Measurements from ENCODE around the gene PACS2. TPM values are rescaled to one million over a fixed set of nuclear protein-coding genes. Genes with fewer than 3 reads are reported as not detected.

PACS2 gene
- total RNA-seq, 1 donor from 2014 or later = 22.5 TPM

DNA sequence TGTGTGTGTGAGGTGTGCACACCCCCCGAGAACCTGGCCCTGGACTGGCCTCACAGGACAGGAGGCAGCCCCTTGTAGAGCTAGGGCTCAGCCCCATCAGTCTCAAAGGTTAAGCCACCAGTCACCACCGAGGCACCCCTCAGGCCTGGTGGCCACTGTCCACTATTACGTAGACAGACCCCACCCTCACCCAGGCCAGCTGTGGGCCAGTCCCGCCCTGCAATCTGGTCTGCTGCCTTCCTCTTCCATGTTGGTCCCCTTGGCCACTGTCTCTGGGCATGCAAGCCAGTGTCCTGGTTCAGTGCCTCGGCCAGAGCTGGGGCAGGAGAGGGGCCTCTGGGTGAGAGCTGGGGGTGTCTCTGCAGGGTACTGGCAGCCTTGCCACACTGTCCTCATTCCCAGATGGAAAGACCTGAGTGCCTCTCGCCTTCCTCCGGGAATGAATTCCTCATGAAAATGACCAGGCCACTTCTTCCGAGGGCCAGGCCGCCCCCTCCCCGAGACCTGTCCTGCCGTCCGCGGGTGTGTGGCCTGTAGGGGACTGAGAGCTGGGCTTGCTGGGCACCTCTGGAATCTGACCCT, 82.9 kb downstream of the PACS2 start:
- Mint-ChIP-seq H3K4me3 (peak overlapping the region; percentile 84), H3K9me3 (peaks cover 26% of the 10 kb centered on the region), H3K36me3 (peaks cover 24% of the 10 kb centered on the region), H3K27ac (peak overlapping the region; percentile 87), H3K27me3 (ENCODE audit: insufficient read depth, low read depth) (no peaks in the 10 kb centered on the region), H3K4me1 (peaks cover 10% of the 10 kb centered on the region)
- H2AFZ ChIP-seq (replicated peaks) = peak overlapping the region; percentile 89
- H3K9me3 ChIP-seq (ENCODE audit: low read depth) = peaks cover 4% of the 10 kb centered on the region
- peaks cover 7% of the 10 kb centered on the region for H3K36me3 ChIP-seq
- TF ChIP-seq, protein P1, sequence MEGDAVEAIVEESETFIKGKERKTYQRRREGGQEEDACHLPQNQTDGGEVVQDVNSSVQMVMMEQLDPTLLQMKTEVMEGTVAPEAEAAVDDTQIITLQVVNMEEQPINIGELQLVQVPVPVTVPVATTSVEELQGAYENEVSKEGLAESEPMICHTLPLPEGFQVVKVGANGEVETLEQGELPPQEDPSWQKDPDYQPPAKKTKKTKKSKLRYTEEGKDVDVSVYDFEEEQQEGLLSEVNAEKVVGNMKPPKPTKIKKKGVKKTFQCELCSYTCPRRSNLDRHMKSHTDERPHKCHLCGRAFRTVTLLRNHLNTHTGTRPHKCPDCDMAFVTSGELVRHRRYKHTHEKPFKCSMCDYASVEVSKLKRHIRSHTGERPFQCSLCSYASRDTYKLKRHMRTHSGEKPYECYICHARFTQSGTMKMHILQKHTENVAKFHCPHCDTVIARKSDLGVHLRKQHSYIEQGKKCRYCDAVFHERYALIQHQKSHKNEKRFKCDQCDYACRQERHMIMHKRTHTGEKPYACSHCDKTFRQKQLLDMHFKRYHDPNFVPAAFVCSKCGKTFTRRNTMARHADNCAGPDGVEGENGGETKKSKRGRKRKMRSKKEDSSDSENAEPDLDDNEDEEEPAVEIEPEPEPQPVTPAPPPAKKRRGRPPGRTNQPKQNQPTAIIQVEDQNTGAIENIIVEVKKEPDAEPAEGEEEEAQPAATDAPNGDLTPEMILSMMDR (IDR thresholded peaks at IDR 0.05) = no peak
- TF ChIP-seq EZH2 (IDR thresholded peaks at IDR 0.05) (no peak), EZH2phosphoT487 (IDR thresholded peaks at IDR 0.05) (no peak)
- H3K4me3 ChIP-seq = no peak overlapping the region
- H3K4me2 ChIP-seq = no peak overlapping the region
- no peak overlapping the region for H3K27ac ChIP-seq
- no peak for DNase-seq (ENCODE audit: low spot score)
- no peaks in the 10 kb centered on the region for H4K20me1 ChIP-seq (ENCODE audit: low read depth)
- H3K27me3 ChIP-seq = peaks cover 9% of the 10 kb centered on the region
- H3K79me2 ChIP-seq (ENCODE audit: low read depth) = no peaks in the 10 kb centered on the region
- H3F3A ChIP-seq (ENCODE audit: low read depth) = peaks cover 3% of the 10 kb centered on the region
- peaks cover 4% of the 10 kb centered on the region for H3K4me1 ChIP-seq
- H3K9ac ChIP-seq = no peak overlapping the region

DNA sequence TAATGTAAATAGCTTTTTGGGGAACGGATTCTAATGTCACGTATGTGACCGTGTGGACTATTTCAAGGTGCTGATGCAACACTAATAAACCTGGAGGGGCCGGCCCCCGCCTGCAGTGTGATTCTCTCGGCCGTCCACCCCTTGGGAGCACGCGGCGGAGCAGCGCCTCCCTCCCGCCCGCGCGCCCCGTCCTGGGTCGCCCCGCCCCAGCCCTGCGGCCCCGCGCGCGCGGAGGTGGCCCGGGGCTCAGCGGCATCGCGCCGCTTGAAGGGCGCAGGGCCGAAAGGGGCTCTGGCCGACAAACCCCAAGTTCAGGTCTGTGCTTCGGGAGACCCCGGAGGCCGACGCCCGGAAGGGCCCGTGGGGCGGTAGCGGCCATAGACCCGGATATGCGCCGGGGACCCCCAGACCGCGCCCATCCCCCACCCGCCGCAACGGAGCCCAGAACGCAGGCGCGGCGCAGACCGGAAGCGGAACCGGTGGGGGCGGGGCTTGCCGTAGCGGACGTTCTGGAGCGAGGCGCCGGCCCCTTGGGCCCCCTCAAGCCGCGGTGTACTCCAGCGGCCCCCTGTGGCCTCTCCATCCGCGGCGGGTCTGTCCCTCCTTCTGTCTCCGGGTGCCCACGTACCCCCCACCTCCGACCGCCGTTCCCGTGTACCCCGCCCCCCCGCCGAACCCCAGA, 83.6 kb downstream of the PACS2 start, which contains the start of gene TEX22:
Gene TEX22, plus strand, starts transcription at position 495 of the 682 bp plus-strand sequence. CDS start 803 bp downstream, outside the sequence.
- H3K4me2 ChIP-seq = peak within 1 kb of the TSS; percentile 88
- peaks cover 3% of the 10 kb centered on the region for H3F3A ChIP-seq (ENCODE audit: low read depth)
- peaks cover 7% of the 10 kb centered on the region for H3K36me3 ChIP-seq
- H3K4me3 Mint-ChIP-seq = peak within 1 kb of the TSS; percentile 84
- H3K9ac ChIP-seq = no peak within 1 kb of the TSS
- H3K79me2 ChIP-seq (ENCODE audit: low read depth) = no peaks in the 10 kb centered on the region
- TF ChIP-seq, protein P1 (IDR thresholded peaks at IDR 0.05) = no peak
- no peak for TF ChIP-seq EZH2phosphoT487 (IDR thresholded peaks at IDR 0.05)
- no peak for TF ChIP-seq EZH2 (IDR thresholded peaks at IDR 0.05)
- peaks cover 28% of the 10 kb centered on the region for H3K36me3 Mint-ChIP-seq
- no peaks in the 10 kb centered on the region for H3K27me3 Mint-ChIP-seq (ENCODE audit: insufficient read depth, low read depth)
- peak within 1 kb of the TSS; percentile 87 for H3K27ac Mint-ChIP-seq
- H3K4me1 ChIP-seq = peaks cover 4% of the 10 kb centered on the region
- peaks cover 31% of the 10 kb centered on the region for H3K9me3 Mint-ChIP-seq
- H3K4me3 ChIP-seq = peak within 1 kb of the TSS; percentile 55
- peaks cover 9% of the 10 kb centered on the region for H3K4me1 Mint-ChIP-seq
- H4K20me1 ChIP-seq (ENCODE audit: low read depth) = no peaks in the 10 kb centered on the region
- peak; percentile 84 for DNase-seq (ENCODE audit: low spot score)
- H3K27me3 ChIP-seq = peaks cover 9% of the 10 kb centered on the region
- H3K9me3 ChIP-seq (ENCODE audit: low read depth) = peaks cover 5% of the 10 kb centered on the region
- peak within 1 kb of the TSS; percentile 89 for H2AFZ ChIP-seq (replicated peaks)
- no peak within 1 kb of the TSS for H3K27ac ChIP-seq

DNA sequence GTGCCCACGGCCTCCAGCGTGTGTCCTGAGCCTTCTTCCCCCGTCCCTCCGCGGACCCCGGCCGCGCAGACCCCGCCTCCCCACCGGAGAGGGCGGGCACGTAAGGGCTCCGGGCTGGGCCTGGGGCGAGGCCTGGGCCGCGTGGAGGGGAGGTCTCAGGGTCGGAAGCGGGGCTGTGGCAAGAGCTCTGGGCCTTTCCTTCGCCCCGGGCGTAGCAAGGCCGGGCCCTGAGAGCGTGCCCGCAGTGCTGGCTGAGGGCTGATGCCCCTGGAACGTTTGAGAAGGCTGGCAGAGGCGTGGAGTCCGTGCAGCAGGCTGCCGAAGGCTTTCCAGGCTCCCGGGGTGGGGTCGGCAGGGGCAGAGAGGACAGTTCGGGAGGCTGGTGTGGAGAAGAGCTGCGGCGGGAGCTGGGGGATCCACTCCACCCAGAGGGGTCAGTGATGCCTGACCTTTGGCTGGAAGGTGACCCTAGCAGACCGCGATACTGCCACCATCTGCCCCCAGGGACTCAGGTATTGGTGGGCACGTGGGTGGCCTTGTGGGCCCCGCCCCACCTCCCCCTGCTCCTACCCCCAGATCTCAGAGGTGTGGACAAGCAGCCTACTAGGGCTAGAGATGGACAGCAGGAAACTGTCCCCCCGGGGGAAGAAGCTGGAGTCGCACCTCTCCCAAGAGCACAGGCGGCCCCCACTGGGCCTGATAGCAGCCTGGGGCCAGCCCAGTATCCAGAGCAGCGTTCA, 84.3 kb downstream of the PACS2 start:
- Histone ChIP-seq H3K9ac (no peak overlapping the region), H3F3A (ENCODE audit: low read depth) (peaks cover 3% of the 10 kb centered on the region), H4K20me1 (ENCODE audit: low read depth) (no peaks in the 10 kb centered on the region), H3K27ac (no peak overlapping the region), H3K4me2 (peak overlapping the region; percentile 88), H3K4me1 (peaks cover 4% of the 10 kb centered on the region), H3K79me2 (ENCODE audit: low read depth) (no peaks in the 10 kb centered on the region), H3K9me3 (ENCODE audit: low read depth) (peaks cover 8% of the 10 kb centered on the region), H3K36me3 (peaks cover 7% of the 10 kb centered on the region), H3K27me3 (peaks cover 9% of the 10 kb centered on the region), H3K4me3 (peak overlapping the region; percentile 55), H2AFZ (replicated peaks) (peak overlapping the region; percentile 89)
- Mint-ChIP-seq H3K4me3 (peak overlapping the region; percentile 84), H3K27ac (no peak overlapping the region), H3K4me1 (peaks cover 9% of the 10 kb centered on the region), H3K36me3 (peaks cover 28% of the 10 kb centered on the region), H3K9me3 (peaks cover 35% of the 10 kb centered on the region), H3K27me3 (ENCODE audit: insufficient read depth, low read depth) (no peaks in the 10 kb centered on the region)
- TF ChIP-seq, protein P1 (IDR thresholded peaks at IDR 0.05) = no peak
- no peak for DNase-seq (ENCODE audit: low spot score)
